ENCODE results near the gene FRMD8. TPM values are rescaled to one million over a fixed set of nuclear protein-coding genes. Genes with fewer than 3 reads are reported as not detected.
A peak's percentile ranks its signal among the peaks of the same experiment; 100 is the strongest.

Gene FRMD8
- total RNA-seq, 1 donor from 2014 or later = 39.7 TPM

DNA sequence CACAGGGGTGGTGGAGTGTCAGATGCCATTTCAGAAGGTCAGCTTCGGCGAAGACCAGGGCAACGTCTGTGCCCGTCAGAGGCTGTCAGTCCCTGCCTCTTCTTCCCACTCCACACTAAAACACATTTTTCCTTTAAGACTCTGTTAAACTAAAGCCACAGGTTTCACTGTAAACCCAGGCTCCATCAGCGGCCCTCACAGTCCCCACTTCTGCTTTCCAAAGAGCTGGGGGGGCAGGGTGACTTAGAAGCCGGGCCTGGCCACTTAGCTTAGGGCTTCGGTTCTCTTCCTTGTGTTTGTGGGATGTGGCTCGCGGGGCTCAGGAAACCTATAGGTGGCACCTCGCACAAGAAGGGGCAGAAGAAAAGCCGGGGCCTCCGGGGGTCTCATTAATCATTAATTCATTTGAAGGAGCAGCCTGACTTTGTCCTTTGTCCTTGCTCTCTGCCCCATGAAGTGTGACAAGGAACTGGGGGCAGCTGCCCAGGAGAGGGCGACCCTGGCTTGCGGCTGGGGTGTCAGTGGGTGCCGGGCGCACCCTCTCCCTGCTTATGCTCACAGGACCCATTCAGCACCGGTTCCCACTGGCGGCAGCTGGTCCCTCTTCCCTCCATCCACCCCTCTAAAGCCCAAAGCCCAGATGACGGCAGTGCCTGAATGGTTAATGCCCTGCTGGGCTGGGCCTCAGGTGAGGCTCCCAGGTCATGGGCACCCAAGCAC, 8.1 kb upstream of the FRMD8 start:
- Mint-ChIP-seq H3K27me3 (ENCODE audit: low read depth) (no peaks in the 10 kb centered on the region), H3K27ac (no peak overlapping the region), H3K4me1 (ENCODE audit: low read depth) (peaks cover 18% of the 10 kb centered on the region), H3K36me3 (ENCODE audit: low read depth) (no peaks in the 10 kb centered on the region), H3K9me3 (no peaks in the 10 kb centered on the region), H3K4me3 (ENCODE audit: low read depth) (no peak overlapping the region)
- intact Hi-C loops (cut with micrococcal nuclease) = no loop called here
- no peak for DNase-seq (ENCODE audit: low spot score)

DNA sequence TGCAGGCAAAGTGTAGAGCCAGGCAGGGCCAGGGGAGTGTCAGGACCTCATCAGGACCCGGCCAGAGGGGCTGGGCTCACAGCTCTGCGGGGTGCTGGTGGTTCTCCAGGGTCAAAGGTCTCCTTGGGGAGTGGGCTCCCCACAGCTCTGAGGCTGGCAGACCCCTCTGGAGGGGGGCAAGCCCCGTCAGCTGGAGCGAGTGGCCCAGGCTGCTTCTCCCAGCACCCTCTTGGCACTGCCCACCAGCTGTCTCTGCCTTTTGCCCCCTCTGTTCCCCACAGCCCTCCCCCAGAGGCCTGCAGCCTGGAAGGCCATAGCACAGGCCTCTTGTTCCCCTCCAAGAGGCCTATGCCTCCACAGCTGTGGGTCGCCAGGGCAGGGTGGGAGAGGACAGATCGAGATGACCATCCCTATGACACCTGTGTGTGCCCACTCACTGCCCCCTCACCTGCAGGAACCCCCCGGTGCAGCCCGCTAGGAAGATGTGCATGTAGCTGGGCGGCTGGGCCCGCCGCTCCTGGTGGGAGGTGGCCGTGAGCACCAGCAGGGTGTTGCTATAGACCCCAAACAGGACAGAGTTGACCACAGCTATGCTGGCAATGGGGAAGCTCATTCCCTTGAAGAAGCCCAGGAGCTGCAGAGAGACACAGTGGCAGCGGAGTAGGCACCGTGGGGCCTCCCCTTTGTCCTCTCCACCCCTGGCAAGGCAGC, 7.4 kb upstream of the FRMD8 start:
- Mint-ChIP-seq H3K4me1 (ENCODE audit: low read depth) (peaks cover 22% of the 10 kb centered on the region), H3K4me3 (ENCODE audit: low read depth) (no peak overlapping the region), H3K36me3 (ENCODE audit: low read depth) (no peaks in the 10 kb centered on the region), H3K9me3 (no peaks in the 10 kb centered on the region), H3K27me3 (ENCODE audit: low read depth) (no peaks in the 10 kb centered on the region), H3K27ac (no peak overlapping the region)
- DNase-seq (ENCODE audit: low spot score) = no peak
- intact Hi-C loops (cut with micrococcal nuclease) = no loop called here

DNA sequence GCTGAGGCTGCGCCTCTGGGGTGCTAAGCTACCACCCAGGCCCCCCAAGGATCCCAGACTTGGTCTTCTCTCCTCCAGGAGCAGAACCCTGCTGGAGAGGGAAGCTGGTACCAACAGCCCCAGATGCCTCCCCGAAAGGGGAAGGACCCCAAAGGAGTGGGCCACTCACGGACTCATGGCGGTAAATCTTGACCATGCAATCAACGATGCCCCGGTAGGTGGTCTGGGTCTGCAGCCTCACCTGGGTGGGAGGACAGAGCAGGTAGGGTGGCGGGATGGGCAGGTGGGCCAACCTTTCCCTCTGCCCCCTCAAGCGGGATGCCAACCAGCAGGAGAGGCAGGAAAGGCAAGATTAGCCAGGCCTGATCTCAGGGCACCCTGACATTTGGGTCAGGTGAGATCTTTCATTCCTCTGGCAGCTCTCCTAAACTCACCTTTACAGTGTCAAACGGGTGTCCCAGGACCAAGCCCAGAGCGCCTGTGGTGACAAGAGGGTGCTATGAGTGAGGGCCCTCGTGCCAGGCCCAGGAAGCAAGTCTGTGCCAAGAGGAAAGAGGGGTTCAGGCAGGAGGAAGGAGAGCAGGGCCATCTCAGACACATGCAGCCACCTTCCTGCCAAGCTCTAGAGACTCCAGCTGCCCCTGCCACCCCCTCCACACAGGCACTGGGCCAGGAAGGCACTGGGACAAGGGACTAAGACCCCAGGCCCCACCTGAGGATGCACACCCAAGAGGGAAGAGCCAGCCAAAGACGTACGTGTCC, 6.6 kb upstream of the FRMD8 start:
- H3K4me3 Mint-ChIP-seq (ENCODE audit: low read depth) = peak overlapping the region; percentile 33
- H3K36me3 Mint-ChIP-seq (ENCODE audit: low read depth) = no peaks in the 10 kb centered on the region
- no peak for DNase-seq (ENCODE audit: low spot score)
- peaks cover 30% of the 10 kb centered on the region for H3K4me1 Mint-ChIP-seq (ENCODE audit: low read depth)
- H3K9me3 Mint-ChIP-seq = no peaks in the 10 kb centered on the region
- H3K27ac Mint-ChIP-seq = peak overlapping the region; percentile 52
- H3K27me3 Mint-ChIP-seq (ENCODE audit: low read depth) = no peaks in the 10 kb centered on the region
- intact Hi-C loops (cut with micrococcal nuclease) = no loop called here

DNA sequence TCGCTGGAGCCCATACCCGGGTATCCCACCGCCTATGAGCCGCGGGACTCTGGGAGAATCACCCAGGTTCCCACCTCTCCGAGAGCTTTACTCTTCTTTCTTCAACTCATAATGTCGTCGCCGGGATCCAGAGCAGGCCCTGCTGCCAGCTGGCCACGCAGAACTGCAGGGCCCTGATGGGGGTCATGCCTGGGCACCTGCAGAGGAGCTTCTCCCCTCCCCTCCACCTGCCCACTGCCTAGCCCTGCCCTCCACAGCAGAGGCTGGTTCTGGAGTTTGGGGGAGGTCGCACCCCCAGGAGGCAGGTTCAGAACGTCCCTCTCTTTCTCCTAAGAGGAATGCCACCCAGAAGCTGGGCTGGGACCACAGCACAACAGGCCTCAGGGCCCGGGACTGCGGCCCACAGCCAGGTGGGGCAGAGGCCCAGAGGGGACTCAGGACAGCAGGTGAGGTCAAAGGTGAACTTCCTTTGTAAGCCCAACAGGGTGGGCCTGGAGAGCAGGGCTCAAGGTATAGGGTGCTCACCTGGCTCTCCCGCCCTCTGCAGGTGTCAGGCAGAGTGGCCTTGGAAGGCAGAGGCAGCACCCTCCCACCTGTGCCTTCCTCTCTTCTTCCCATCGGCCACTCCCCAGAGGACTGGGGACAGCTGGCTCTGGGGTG, 5.8 kb upstream of the FRMD8 start:
- peak overlapping the region; percentile 99 for H3K27ac Mint-ChIP-seq
- intact Hi-C loops (cut with micrococcal nuclease) = no loop called here
- H3K9me3 Mint-ChIP-seq = no peaks in the 10 kb centered on the region
- DNase-seq (ENCODE audit: low spot score) = no peak
- H3K27me3 Mint-ChIP-seq (ENCODE audit: low read depth) = no peaks in the 10 kb centered on the region
- H3K4me3 Mint-ChIP-seq (ENCODE audit: low read depth) = peak overlapping the region; percentile 33
- H3K4me1 Mint-ChIP-seq (ENCODE audit: low read depth) = peaks cover 36% of the 10 kb centered on the region
- no peaks in the 10 kb centered on the region for H3K36me3 Mint-ChIP-seq (ENCODE audit: low read depth)

DNA sequence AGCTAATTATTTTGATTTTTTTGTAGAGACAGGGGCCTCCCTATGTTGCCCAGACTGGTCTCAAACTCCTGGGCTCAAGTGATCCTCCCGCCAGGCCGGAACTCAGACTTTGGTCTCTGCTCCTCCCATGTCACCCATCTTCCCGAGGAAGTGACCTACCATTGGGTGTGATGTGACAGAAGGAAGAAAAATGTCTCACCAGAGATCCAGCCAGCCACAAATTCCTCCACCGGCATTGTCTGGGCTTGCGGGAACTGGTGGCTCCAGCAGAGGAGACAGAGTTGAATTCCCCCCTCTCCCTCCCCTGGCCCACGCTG, 4.8 kb upstream of the FRMD8 start:
- no peaks in the 10 kb centered on the region for H3K36me3 Mint-ChIP-seq (ENCODE audit: low read depth)
- DNase-seq (ENCODE audit: low spot score) = peak; percentile 28
- no peaks in the 10 kb centered on the region for H3K27me3 Mint-ChIP-seq (ENCODE audit: low read depth)
- H3K4me3 Mint-ChIP-seq (ENCODE audit: low read depth) = peak overlapping the region; percentile 86
- intact Hi-C loops (cut with micrococcal nuclease) = loop anchor here (1.0 kb wide), 4 partner anchors 35 to 129 kb away; no protein-coding TSS in a partner anchor
- H3K27ac Mint-ChIP-seq = peak overlapping the region; percentile 99
- H3K4me1 Mint-ChIP-seq (ENCODE audit: low read depth) = peaks cover 36% of the 10 kb centered on the region
- H3K9me3 Mint-ChIP-seq = no peaks in the 10 kb centered on the region

DNA sequence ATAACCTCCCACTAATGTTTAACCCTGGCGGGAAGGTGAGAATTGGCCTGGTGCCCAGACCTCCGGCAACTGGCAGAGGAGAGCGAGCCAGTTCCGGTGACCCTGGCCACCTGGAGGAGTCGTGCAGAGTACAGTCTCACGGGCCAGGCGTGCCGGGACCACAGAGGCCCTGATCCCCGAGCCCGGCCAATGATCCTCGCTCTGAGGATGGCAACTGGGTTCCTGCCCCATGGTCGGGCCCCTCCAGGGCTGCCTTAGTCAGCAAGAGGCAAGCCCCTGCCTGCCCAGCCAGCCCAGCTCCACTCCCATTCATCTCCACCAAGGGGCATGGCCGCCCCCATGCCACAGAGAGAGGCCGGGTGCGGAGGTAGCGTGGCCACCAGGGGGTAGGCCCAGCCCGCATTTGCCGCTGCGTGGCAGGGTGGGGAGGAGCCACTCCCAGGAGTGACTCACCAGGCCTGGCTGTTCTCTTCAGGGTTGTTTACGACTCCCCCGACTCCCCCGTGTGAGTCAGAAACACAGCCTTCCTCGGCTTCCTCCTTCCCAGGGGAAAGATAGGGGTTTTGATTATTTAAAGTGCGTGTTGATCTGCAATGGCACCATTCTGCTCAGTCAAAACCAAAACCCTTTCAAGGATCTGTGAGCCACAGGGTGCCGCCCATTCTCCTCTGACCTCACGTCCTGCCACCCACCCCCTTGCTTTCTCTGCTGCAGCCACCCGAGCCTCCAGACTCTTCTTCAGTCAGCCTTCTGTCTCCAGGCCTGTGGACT, 4.2 kb upstream of the FRMD8 start, which contains the start of gene SLC25A45:
TSS of gene SLC25A45 (minus strand) at position 614 of the 771 bp plus-strand sequence. CDS start 695 bp downstream, outside the sequence.
- H3K27me3 Mint-ChIP-seq (ENCODE audit: low read depth) = no peaks in the 10 kb centered on the region
- peak within 1 kb of the TSS; percentile 86 for H3K4me3 Mint-ChIP-seq (ENCODE audit: low read depth)
- H3K4me1 Mint-ChIP-seq (ENCODE audit: low read depth) = peaks cover 40% of the 10 kb centered on the region
- no peaks in the 10 kb centered on the region for H3K9me3 Mint-ChIP-seq
- intact Hi-C loops (cut with micrococcal nuclease) = loop anchor here (1.0 kb wide), 4 partner anchors 34 to 128 kb away; no protein-coding TSS in a partner anchor
- peak within 1 kb of the TSS; percentile 99 for H3K27ac Mint-ChIP-seq
- peak; percentile 90 for DNase-seq (ENCODE audit: low spot score)
- no peaks in the 10 kb centered on the region for H3K36me3 Mint-ChIP-seq (ENCODE audit: low read depth)

DNA sequence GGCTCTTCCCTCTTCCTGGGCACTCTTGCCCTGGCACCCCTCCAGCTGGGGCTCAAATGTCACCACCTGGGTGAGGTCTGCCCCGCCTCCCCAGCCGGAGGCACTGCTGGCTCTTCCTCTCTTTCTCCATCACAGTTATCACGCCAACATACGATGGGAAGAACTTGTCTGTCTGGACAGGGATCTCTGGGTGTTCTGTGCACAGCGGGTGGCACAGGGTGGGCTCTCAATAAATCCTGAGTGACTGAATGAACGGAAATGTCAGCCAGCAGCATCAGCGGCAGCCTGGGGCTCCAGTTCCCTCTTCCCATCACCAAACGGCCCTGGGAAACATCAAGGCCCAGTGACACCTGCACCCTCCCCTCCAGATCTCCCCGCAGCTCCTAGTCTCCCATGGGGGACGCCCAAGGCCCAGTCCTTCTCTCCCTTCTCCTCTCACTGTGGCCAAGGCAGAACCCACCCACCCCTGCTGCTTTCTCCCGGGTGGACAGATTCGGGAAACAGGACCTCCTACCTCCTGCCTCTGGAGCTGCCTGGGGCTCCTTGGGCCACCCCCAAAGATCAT, 3.6 kb upstream of the FRMD8 start:
- Mint-ChIP-seq H3K27ac (peak overlapping the region; percentile 99), H3K27me3 (ENCODE audit: low read depth) (no peaks in the 10 kb centered on the region), H3K4me3 (ENCODE audit: low read depth) (peak overlapping the region; percentile 86), H3K4me1 (ENCODE audit: low read depth) (peaks cover 41% of the 10 kb centered on the region), H3K36me3 (ENCODE audit: low read depth) (no peaks in the 10 kb centered on the region), H3K9me3 (no peaks in the 10 kb centered on the region)
- DNase-seq (ENCODE audit: low spot score) = no peak
- intact Hi-C loops (cut with micrococcal nuclease) = loop anchor here (1.0 kb wide), 4 partner anchors 33 to 127 kb away; no protein-coding TSS in a partner anchor

DNA sequence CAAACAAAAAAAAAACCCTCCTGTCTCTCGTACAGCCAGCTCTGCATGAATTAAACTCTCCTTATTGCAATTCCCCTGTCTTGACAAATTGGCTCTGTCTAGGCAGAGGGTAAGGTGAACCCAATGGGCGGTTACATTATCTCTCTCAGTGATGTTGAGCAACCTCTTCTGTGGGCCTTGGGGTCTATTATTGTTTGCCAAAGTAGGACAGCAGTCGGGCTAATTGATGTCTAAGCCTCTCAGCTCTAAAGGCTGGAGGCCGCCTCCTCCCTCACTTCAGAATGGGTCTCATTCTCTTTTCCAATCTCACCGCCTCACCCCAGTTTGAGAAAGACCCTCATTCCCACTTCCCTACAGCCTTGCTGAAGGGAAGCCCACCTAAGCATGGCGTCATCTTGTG, 2.7 kb upstream of the FRMD8 start:
- H3K27me3 Mint-ChIP-seq (ENCODE audit: low read depth) = no peaks in the 10 kb centered on the region
- DNase-seq (ENCODE audit: low spot score) = no peak

DNA sequence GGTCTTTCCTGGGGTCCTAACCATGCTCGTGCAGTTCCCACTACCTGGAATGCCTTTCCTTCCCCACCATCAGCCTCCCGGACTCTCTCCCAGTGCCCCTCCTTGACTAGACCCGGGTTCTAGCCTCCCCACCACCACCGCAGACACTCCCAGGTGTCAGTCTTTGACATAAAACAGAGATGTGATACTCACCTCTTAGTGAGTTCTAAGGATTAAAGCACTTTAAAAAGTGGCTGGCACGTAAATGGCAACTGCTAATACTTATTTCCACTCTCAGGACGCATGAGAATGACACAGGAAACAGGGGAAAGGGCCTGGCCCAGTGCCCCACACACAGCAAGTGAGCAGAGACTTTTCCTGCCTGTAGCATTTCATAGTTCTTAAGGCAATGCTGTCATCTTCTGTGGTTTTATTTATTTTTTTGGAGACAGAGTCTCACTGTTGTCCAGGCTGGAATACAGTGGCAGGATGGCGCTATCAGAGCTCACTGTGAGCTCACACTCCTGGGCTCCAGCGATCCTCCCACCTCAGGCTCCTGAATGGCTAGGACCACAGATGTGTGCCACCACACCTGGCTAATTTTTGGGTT, 2.0 kb upstream of the FRMD8 start:
- no peak for DNase-seq (ENCODE audit: low spot score)
- H3K27ac Mint-ChIP-seq = peak overlapping the region; percentile 98
- H3K4me3 Mint-ChIP-seq (ENCODE audit: low read depth) = peak overlapping the region; percentile 70
- intact Hi-C loops (cut with micrococcal nuclease) = no loop called here
- H3K9me3 Mint-ChIP-seq = no peaks in the 10 kb centered on the region
- no peaks in the 10 kb centered on the region for H3K27me3 Mint-ChIP-seq (ENCODE audit: low read depth)
- H3K4me1 Mint-ChIP-seq (ENCODE audit: low read depth) = peaks cover 56% of the 10 kb centered on the region
- H3K36me3 Mint-ChIP-seq (ENCODE audit: low read depth) = peaks cover 11% of the 10 kb centered on the region

More for the DNA sequence above, 2.7 kb upstream of the FRMD8 start:
- intact Hi-C loops (cut with micrococcal nuclease) = no loop called here
- Mint-ChIP-seq H3K36me3 (ENCODE audit: low read depth) (peaks cover 8% of the 10 kb centered on the region), H3K27ac (peak overlapping the region; percentile 98), H3K9me3 (no peaks in the 10 kb centered on the region), H3K4me3 (ENCODE audit: low read depth) (peak overlapping the region; percentile 70), H3K4me1 (ENCODE audit: low read depth) (peaks cover 49% of the 10 kb centered on the region)

DNA sequence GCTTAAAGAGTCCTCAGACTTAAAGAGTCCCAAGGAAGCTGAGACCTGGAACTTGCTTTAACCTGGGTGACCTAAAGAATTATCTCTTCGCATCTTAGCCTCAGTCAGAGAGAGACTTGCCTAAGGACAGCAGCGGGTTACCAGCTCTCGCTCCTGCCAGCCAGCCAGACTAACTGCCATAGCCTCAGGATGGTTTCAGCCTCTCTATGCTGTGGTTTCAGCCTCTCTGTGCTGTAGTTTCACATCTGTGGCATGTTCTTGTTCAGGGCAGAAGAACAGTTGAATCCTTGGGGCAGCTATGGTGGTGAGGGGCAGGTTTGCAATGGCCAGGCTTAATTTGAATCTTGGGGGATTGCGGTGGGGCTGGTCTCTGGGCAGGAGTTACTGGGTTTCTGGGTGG, 2.3 kb downstream of the FRMD8 start:
- Mint-ChIP-seq H3K9me3 (no peaks in the 10 kb centered on the region), H3K4me3 (ENCODE audit: low read depth) (peak overlapping the region; percentile 71), H3K4me1 (ENCODE audit: low read depth) (peaks cover 49% of the 10 kb centered on the region), H3K27ac (peak overlapping the region; percentile 60), H3K27me3 (ENCODE audit: low read depth) (no peaks in the 10 kb centered on the region), H3K36me3 (ENCODE audit: low read depth) (peaks cover 21% of the 10 kb centered on the region)
- intact Hi-C loops (cut with micrococcal nuclease) = no loop called here
- no peak for DNase-seq (ENCODE audit: low spot score)

DNA sequence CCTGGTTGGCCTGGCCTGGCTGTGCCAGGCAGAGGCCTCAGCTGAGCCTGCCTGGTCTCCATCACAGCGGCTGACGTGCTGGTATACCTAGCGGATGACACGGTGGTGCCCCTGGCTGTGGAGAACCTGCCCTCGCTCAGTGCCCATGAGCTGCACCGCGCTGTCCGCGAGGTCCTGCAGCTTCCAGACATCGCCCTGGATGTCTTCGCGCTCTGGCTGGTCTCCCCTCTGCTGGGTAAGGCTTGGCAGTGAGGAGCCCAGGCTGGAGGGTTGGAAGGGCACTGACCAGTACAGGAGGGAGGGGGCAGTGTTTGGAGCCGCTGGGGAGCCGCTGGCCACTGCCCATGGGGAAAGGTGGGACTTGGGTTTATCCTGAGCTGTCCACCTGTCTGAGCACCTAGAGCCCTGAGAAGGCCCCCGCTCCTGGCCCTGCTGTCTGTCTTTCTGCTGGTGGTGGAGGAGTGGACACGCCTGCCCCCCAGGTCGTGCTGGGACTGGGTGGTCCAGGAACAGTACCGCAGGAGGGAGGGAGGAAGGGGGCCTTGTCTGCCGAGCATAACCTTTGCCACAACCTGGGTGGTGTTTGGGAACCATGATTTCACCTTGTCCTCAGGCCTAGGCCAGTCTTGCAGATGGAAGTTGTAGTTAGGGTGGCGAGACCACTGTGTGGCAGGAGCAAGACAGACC, 3.0 kb downstream of the FRMD8 start:
- no peak for DNase-seq (ENCODE audit: low spot score)
- Mint-ChIP-seq H3K27me3 (ENCODE audit: low read depth) (no peaks in the 10 kb centered on the region), H3K4me1 (ENCODE audit: low read depth) (peaks cover 42% of the 10 kb centered on the region), H3K4me3 (ENCODE audit: low read depth) (no peak overlapping the region), H3K9me3 (no peaks in the 10 kb centered on the region), H3K27ac (no peak overlapping the region), H3K36me3 (ENCODE audit: low read depth) (peaks cover 21% of the 10 kb centered on the region)
- intact Hi-C loops (cut with micrococcal nuclease) = no loop called here

Data from activated T-helper 2 cell treated with anti-CD3 and anti-CD28 coated beads, Interferon-gamma antibody, Interleukin-2, Interleukin-4, amounts not matched to agents 10 μg/mL and 5 μg/mL and 100 μg/mL, durations not matched to agents 14 hours and 24 hours and 36 hours (primary cell).